NCI-H1417 treated with DMSO at 0.1 percent for 48 hours (cell line): ENCODE results near the gene DGUOK.

Experiments used
- DNase-seq: peaks from one replicate; lab custom pipeline; 2025; lab: John Stamatoyannopoulos, UW

Gene DGUOK

DNA sequence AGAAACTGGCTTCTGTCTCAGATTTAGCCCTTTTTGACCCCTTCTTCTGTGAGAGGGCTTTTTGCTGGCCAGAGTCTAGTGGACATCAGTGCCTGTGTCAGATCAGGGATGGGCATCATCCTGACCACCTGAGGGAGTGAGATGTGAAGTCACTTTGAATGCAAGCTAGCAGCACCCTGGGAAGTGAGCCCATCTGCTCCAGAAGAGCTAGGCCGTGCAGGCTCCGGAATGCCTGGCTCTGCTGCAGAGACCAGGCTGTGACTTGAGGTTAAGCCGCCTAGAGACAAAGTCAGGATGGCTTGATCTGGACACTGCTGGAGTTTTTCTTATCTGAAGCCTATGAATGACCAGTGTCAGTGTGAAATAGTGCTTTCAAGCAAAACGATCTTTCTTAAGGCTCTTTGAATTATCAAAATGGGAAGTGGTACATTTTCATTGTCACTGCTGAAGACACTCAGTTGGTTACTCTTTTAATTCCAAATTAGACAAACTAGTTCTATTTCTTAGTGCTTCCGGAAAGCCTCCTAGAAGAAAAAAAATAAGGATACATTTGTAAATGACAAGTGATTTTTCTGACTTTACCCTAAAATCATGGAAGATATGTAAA is 20.8 kb downstream of the DGUOK start:
- DNase-seq: no peak

DNA sequence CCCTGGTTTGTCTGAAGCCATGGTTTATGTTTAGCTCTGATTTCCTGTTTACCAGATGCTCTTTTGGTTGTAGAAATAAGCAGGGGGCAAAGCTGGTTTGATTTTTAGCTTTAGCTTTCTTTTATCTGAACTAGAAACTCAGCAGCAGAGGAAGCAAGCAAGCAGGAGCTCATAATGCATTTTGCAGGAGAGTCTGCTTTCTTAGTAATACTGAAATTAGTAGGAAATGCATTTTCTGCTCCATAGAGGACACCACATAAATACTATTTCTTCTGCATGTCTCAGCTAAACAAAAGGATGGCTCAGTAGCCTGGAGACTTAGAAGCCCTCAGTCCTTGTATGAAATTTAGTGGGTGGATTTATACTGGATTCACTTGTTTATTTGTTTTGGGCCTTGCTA is 23.1 kb downstream of the DGUOK start:
- no peak for DNase-seq

- no peak for DNase-seq
These were observed 26.1 kb downstream of the DGUOK start for GRCh38 chr2:73952499-73953446.

DNA sequence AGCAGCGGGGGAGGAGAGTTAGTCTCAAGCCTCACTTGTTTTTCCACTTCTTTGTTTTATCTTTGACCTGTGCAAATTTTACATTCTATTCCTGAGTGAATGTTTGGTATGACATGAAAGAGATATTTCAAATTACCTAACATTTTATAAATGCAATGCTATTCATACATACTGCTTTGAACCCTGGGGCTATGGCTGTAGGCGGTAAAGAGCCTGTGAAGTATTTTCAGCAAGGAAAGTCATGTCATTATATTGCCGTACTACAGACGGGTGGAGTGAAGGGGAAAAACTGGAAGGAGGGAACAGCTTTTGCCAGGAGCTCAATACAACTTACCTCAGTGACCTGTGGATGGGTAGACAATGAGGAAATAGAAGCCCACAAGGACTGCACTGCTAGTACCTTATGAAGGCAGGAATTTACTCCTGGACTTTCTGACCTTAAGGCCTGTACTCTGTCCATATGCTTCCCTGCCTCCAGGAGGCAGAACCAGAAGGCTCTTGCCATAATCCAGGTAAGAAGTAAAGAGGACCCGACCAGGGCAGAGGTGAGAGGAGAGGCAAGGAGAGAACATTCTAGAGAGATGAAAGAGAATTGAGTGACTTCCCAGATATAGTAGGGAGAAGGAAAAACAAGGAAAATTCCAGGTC is 29.7 kb downstream of the DGUOK start:
- no peak for DNase-seq

DNA sequence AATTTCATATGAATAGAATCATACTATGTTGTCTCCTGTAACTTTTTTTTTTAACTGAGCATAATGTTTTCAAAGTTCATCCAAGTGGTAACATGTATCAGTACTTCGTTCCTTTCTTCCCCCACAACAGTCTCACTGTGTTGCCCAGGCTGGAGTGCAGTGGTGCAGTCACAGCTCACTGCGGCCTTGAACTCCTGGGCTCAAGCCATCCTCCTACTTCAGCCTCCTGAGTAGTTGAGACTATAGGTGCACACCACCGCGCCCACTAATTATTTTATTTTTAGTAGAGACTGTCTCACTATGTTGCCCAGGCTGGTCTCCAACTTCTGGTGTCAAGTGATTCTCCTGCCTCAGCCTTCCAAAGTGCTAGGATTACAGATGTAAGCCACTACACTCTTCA is 34.6 kb downstream of the DGUOK start:
- no peak for DNase-seq

DNA sequence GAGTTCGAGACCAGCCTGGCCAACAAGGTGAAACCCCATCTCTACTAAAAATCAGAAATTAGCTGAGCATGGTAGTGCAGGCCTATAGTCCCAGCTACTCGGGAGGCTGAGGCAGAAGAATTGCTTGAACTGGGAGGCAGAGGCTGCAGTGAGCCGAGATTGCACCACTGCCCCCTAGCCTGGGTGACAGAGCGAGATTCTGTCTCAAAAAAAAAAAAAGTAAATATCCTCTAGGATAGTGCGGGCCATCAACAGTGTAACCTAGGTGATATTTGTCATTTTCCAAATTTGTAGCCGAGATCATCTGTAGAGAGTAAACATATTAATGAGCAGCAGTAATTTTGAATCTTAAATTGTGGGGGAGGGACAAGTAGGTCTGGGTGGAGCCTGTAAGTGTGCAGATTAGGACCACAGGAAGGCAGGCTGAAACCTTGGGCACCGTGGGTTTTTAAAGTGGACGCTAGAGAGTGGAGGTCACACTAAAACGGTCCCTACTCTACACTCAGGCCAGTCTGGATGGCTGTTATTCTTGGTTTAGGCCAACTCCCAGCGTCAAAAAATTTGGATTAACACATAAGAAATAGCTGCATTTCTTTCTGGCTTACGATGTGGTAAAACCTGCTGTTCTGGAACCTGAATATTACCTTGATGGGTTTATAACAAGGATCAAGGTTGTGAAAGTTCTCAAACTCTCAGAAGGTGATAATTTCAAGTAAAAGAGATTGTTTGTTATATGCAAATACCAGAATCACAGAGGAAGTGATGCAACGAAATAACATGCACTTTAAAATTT is 35.3 kb downstream of the DGUOK start:
- no peak for DNase-seq

- no peak for DNase-seq
These were observed 36.1 kb downstream of the DGUOK start for GRCh38 chr2:73962798-73963197.

DNA sequence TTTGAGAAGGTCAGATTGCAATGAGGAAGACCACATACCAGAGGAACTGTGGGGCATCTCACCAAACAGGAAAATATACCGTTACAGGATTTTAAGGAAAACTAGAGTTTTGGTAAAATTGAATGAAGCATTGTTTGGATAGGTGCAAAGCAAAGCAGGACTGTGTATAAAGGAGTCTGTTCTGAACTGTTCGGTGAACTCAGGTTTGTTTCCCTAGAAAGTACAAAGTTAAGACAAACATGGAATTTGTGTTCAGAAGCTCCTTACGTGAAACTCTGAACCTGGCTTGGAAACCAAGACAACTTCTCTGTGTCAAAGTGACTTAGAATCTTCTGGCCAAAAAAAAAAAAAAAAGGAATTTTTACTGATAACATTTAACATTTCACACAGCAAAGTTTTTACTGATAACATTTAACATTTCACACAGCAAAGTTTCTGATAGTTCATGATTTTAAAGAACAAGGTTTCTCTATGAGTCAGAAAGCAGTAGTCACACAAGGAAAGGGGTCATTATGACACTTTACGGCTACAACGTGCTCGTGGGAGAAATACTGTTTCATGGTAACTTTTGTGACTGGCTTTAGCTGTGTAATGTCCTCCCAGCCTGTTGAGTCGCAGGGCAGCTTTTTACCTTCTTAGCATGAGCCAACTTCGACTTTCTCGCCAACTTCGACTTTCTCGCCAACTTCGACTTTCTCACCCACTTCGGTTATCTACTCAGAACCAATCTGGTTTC is 36.9 kb downstream of the DGUOK start:
- DNase-seq: no peak

DNA sequence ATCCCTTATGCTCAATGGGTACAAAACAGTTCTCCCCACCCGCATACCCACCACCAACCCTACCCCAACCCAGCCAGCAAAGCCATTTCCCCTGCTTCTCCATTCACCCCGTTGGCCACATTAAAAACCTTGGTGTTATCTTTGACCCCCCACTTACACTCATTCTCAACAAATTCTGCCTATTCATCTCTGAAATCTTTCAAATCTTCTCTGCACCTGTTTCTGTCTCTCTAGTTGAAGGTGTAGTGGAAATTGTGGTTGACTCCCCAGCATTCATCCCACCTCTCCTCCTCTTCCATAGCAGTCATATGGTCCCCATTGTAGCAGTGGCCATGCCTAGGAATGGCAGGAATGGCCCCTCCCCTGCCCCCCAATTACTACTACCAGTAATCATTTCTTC is 37.5 kb downstream of the DGUOK start:
- no peak for DNase-seq

DNA sequence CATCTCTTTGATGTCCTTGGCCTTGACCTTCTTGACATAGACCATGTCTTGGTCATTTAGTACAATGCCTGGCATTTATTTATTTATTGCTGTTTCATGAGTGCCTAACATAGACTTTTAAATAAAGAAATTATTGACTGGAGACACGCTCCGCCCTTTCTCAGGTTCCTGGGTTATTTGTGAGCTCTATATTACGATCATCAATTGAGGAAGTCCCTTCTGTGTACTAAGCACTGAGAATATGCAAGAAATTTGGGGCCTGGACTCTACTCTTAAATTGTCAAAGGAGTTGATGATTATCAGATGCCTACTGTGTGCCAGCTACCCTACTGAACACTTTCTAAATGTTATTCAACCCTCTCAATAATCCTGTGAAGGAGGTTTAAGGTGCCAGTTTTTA is 38.4 kb downstream of the DGUOK start:
- DNase-seq: no peak

- no peak for DNase-seq
These were observed 41.8 kb downstream of the DGUOK start for GRCh38 chr2:73968357-73968937.

DNA sequence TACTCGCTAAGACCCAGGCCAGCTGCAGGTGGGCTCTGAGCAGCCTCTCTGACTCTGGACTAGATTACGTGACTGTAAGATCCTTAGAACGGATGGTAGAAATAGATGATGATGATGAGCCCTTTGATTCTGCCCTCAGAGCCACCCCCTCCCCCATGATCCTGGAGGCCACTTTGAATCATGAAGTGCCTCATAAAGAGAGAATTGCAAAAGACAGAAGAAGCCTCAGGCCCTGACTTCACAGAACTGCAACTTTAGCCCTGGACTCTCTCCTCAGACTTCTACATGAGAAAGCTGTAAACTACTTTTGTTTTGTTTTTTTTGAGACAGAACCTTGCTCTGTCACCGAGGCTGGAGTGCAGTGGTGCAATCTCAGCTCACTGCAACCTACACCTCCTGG is 42.7 kb downstream of the DGUOK start:
- no peak for DNase-seq

- DNase-seq: no peak
These were observed 43.6 kb downstream of the DGUOK start for GRCh38 chr2:73970141-73970803.

- DNase-seq: no peak
These were observed 44.3 kb downstream of the DGUOK start for GRCh38 chr2:73970850-73971471.

- no peak for DNase-seq
These were observed 45.0 kb downstream of the DGUOK start for GRCh38 chr2:73971722-73972121.

DNA sequence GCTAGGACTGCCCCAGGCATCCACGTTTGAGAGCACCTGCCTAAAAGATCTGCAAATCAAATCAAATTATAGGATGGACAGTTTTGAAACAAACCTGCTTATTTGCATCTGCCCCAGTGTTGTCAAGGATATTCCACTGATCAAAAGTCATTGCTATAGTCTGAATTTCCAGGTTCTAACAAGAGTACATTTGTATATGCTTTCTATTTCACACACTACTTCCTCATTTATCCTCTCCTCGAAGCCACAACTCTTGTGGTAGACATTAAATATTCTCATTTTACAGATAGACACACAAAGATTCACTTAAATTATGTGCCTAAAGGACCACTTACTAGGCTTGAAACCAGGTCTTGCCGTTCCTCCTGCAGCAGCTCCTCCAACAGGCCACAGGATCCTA is 46.2 kb downstream of the DGUOK start:
- DNase-seq: no peak

GRCh38 chr2:73975731-73976130 is 49.1 kb downstream of the DGUOK start:
- no peak for DNase-seq

- no peak for DNase-seq
These were observed 50.1 kb downstream of the DGUOK start for GRCh38 chr2:73976803-73977202.

DNA sequence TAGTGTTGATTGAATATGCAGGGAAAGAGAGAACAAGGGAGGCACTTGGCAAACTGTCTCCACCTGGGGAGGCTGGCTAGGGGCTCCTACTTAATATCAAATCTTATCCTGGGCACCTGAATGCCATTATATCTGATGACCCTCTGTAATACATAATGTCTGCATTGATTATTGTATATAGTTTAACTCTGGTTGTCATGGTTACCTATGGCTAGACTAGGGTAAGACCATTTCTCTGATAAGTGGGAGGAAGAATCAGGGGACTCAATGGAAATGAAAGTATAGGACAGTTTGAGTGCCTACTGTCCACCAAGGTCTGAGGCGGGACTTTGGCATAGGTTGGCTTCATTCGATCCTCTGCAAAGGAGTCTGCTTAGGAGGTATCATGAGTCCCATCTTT is 50.8 kb downstream of the DGUOK start:
- no peak for DNase-seq

DNA sequence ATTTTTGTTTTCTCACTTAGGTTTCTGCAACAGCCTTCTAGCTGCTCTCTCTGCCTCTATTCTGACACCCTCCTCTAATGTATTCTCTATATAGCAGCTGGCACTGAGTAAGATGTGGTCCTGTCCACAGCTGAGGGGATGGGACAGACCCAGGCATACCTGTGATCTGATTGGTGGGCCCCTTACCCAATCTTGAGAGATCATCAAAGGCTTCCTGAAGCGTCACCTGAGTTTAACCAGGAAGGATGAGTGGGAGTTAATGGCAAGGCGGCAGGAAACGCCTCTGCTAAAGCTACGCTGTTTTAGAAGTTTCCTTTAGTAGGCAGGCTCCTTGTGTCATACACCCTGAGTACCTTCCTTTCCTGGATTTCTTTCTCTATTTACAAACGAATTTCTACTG is 52.3 kb downstream of the DGUOK start:
- DNase-seq: no peak
